Loucy (cell line): ENCODE measurements around the gene TP63.
A peak's percentile ranks its signal among the peaks of the same experiment; 100 is the strongest.

Experiments
- H2AFZ ChIP-seq: fragments of 200-600 bp; sonication (generic); 2 replicates; pipeline ENCODE4 v1.6.0; 2016; ENCODE audit warnings: antibody characterized with exemption, mild to moderate bottlenecking, low read length, moderate library complexity
- H3F3A ChIP-seq: fragments of 200-600 bp; 2 replicates; pipeline ENCODE4 v1.6.0; 2016; ENCODE audit warnings: antibody characterized with exemption, low read depth, mild to moderate bottlenecking
- H3K27me3 ChIP-seq: fragments of 200-600 bp; sonication (generic); 2 replicates; pipeline ENCODE4 v1.6.1; 2014; ENCODE audit warnings: low read length, mild to moderate bottlenecking; ENCODE audit not compliant: insufficient read depth, poor library complexity, severe bottlenecking
- H3K36me3 ChIP-seq: fragments of 200-600 bp; sonication (generic); 2 replicates; pipeline ENCODE4 v1.6.1; 2016; ENCODE audit warnings: low read length; ENCODE audit not compliant: insufficient read depth
- H3K4me1 ChIP-seq: fragments of 200-600 bp; sonication (generic); 2 replicates; pipeline ENCODE4 v1.5.1; 2014; ENCODE audit warnings: low read length, mild to moderate bottlenecking; ENCODE audit not compliant: insufficient read depth, poor library complexity, severe bottlenecking
- H3K4me2 ChIP-seq: fragments of 200-600 bp; sonication (generic); 2 replicates; pipeline ENCODE4 v1.6.0; 2014; ENCODE audit warnings: antibody characterized with exemption, low read length, low read depth, mild to moderate bottlenecking; ENCODE audit not compliant: poor library complexity, severe bottlenecking
- H3K4me3 ChIP-seq: fragments of 200-600 bp; sonication (generic); 2 replicates; pipeline ENCODE4 v1.5.1; 2014; ENCODE audit warnings: low read length, mild to moderate bottlenecking, mixed read lengths; ENCODE audit not compliant: poor library complexity, severe bottlenecking
- H3K79me2 ChIP-seq: fragments of 200-600 bp; sonication (generic); 2 replicates; pipeline ENCODE4 v1.6.1; 2014; ENCODE audit warnings: low read length; ENCODE audit not compliant: insufficient read depth
- H3K9ac ChIP-seq: fragments of 200-600 bp; sonication (generic); 2 replicates; pipeline ENCODE4 v1.6.0; 2014; ENCODE audit warnings: mild to moderate bottlenecking, low read depth, low read length, moderate library complexity; ENCODE audit not compliant: poor library complexity, severe bottlenecking
- H3K9me2 ChIP-seq: fragments of 200-600 bp; sonication (generic); replicated peaks from 2 replicates; pipeline ENCODE4 v1.6.1; 2016; ENCODE audit warnings: low read depth, low read length, mixed read lengths
- H3K9me3 ChIP-seq: fragments of 200-600 bp; sonication (generic); 2 replicates; pipeline ENCODE4 v1.6.1; 2014; ENCODE audit warnings: mild to moderate bottlenecking, antibody characterized with exemption, low read length, low read depth; ENCODE audit not compliant: insufficient read depth
- H4K20me1 ChIP-seq: fragments of 200-600 bp; sonication (generic); 2 replicates; pipeline ENCODE4 v1.6.0; 2014; ENCODE audit warnings: antibody characterized with exemption, low read length, mild to moderate bottlenecking; ENCODE audit not compliant: insufficient read depth, poor library complexity, severe bottlenecking
- EZH2phosphoT487 ChIP-seq: fragments of 200-600 bp; IDR thresholded peaks from 2 replicates; pipeline ENCODE4 v1.6.1; 2018; ENCODE audit warnings: antibody characterized with exemption, mild to moderate bottlenecking, moderate library complexity, borderline replicate concordance
- TF ChIP-seq, protein P1 (sequence below): fragments of 200-600 bp; sonication (generic); conservative IDR thresholded peaks from 2 replicates; pipeline ENCODE4 v1.5.1; 2014; ENCODE audit warnings: mild to moderate bottlenecking, antibody characterized with exemption, low read length

Gene TP63

DNA sequence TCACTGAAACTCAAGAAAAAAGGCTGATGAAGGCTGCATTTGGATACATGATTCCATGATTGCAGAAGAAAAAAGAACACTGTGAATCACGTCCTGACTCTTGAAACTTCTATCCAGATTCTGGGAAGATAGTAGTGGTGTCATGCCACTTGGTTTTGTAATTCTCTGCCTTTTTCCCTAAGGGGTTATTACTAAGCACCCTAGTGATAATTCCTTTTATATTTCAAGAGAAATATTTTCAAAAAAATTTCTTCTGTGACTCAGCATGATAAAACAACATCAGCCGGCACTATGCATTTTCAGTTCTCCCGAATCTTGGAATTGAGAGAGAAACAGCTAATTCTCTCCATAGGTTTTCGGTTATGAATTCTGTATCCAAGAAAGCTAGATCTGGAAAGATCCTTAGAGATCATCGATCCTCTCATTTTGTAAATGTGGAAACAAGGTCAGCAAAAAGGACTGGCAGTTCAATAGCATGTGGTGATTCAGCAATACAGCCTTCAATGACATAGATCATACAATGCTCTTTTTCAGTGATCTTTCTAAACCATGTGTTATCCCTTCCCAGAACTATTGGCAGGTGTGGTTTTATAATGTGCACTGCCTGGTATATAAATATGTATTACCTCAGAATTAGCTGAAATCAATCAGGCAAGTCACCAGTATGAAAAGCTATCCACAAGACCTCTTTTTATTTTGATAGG, 42.6 kb upstream of the TP63 start:
- H3K36me3 ChIP-seq = no peaks in the 10 kb centered on the region
- H3K4me1 ChIP-seq = no peaks in the 10 kb centered on the region
- H3K79me2 ChIP-seq = no peaks in the 10 kb centered on the region
- no peaks in the 10 kb centered on the region for H3F3A ChIP-seq
- H4K20me1 ChIP-seq = no peaks in the 10 kb centered on the region
- H3K4me2 ChIP-seq = no peak overlapping the region
- H3K4me3 ChIP-seq = no peak overlapping the region
- H3K9ac ChIP-seq = no peak overlapping the region
- no peaks in the 10 kb centered on the region for H3K9me2 ChIP-seq
- peak overlapping the region; percentile 7; the same call in 1 of the 2 replicates for H2AFZ ChIP-seq
- TF ChIP-seq EZH2phosphoT487 = no peak
- TF ChIP-seq, protein P1, sequence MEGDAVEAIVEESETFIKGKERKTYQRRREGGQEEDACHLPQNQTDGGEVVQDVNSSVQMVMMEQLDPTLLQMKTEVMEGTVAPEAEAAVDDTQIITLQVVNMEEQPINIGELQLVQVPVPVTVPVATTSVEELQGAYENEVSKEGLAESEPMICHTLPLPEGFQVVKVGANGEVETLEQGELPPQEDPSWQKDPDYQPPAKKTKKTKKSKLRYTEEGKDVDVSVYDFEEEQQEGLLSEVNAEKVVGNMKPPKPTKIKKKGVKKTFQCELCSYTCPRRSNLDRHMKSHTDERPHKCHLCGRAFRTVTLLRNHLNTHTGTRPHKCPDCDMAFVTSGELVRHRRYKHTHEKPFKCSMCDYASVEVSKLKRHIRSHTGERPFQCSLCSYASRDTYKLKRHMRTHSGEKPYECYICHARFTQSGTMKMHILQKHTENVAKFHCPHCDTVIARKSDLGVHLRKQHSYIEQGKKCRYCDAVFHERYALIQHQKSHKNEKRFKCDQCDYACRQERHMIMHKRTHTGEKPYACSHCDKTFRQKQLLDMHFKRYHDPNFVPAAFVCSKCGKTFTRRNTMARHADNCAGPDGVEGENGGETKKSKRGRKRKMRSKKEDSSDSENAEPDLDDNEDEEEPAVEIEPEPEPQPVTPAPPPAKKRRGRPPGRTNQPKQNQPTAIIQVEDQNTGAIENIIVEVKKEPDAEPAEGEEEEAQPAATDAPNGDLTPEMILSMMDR = no peak
- 0 out of 2 replicates have a peak, but pooled peaks cover 6% of the 10 kb centered on the region for H3K9me3 ChIP-seq
- no peaks in the 10 kb centered on the region for H3K27me3 ChIP-seq

DNA sequence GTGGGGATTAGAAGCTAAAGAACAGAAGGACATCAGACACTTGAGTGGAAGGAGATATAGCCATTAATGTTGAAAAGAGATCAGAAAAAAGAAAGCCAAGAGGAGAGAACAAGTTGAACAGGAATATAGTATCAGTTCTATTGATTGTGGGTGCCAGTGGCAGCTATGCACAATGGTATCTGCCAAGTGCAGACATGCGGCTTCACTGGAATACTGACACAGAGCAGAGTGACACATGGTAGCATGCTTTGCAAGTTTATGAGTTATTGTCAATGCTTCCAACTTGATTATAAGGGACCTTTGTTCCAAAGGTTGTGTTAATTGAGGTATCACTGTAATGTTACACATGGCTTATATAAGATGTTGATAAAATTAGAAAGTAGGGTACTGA, 42.0 kb upstream of the TP63 start:
- Histone ChIP-seq H3F3A (no peaks in the 10 kb centered on the region), H3K79me2 (no peaks in the 10 kb centered on the region), H3K36me3 (no peaks in the 10 kb centered on the region), H3K4me1 (no peaks in the 10 kb centered on the region), H3K9ac (no peak overlapping the region), H3K27me3 (no peaks in the 10 kb centered on the region), H3K9me2 (no peaks in the 10 kb centered on the region), H3K4me3 (no peak overlapping the region), H2AFZ (no peak overlapping the region), H4K20me1 (no peaks in the 10 kb centered on the region), H3K4me2 (no peak overlapping the region), H3K9me3 (0 out of 2 replicates have a peak, but pooled peaks cover 6% of the 10 kb centered on the region)
- TF ChIP-seq, protein P1 = no peak
- TF ChIP-seq EZH2phosphoT487 = no peak

DNA sequence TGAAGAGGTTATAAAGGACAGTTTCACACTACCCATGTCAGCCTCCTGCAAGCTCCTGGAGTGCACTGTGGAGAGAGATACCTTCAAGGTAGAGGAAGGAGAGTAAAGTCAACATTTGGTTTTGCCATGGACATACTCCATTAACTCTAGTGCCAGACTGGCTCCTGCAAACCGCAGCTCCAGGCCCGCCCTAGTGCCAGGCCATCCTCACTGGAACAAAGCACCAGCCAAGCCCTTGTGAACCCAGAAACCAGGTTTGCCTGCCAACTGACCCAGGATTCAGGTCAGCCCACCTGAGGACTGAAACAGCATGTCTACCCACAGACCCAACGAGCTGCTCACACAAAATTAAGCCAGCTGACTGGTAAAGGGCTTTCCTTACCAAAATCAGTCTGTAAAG, 41.0 kb upstream of the TP63 start:
- H3K79me2 ChIP-seq = no peaks in the 10 kb centered on the region
- no peaks in the 10 kb centered on the region for H3K4me1 ChIP-seq
- H2AFZ ChIP-seq = no peak overlapping the region
- no peak overlapping the region for H3K4me3 ChIP-seq
- H3F3A ChIP-seq = no peaks in the 10 kb centered on the region
- TF ChIP-seq, protein P1 = no peak
- TF ChIP-seq EZH2phosphoT487 = no peak
- H3K9me2 ChIP-seq = no peaks in the 10 kb centered on the region
- 0 out of 2 replicates have a peak, but pooled peaks cover 6% of the 10 kb centered on the region for H3K9me3 ChIP-seq
- H3K9ac ChIP-seq = no peak overlapping the region
- H3K27me3 ChIP-seq = no peaks in the 10 kb centered on the region
- no peaks in the 10 kb centered on the region for H4K20me1 ChIP-seq
- H3K36me3 ChIP-seq = no peaks in the 10 kb centered on the region
- H3K4me2 ChIP-seq = no peak overlapping the region
